ENCODE measurements around the gene TSPEAR. TPM values are rescaled to one million over a fixed set of nuclear protein-coding genes. Genes with fewer than 3 reads are reported as not detected.

The TSPEAR gene
- total RNA-seq, 1 donor = not detected

- no peak overlapping the region for H3K4me2 ChIP-seq (ENCODE audit: insufficient read depth, low read length)
- peaks cover 3% of the 10 kb centered on the region for H3K9me3 ChIP-seq (ENCODE audit: low read depth, low read length)
- DNase-seq (ENCODE audit: insufficient read length, low spot score, missing footprints) = no peak
- H3K27ac ChIP-seq (ENCODE audit: low read depth, low read length) = no peak overlapping the region
- TF ChIP-seq CTCF (IDR thresholded peaks at IDR 0.05; ENCODE audit: extremely low read depth, low read depth, low read length) = no peak
- H4K20me1 ChIP-seq (ENCODE audit: insufficient read depth, low read length) = no peaks in the 10 kb centered on the region
- peaks cover 14% of the 10 kb centered on the region for H3K27me3 ChIP-seq (ENCODE audit: insufficient read depth, low read length)
- H3K4me3 ChIP-seq (ENCODE audit: insufficient read depth, low read length) = no peak overlapping the region
- H3K36me3 ChIP-seq (ENCODE audit: insufficient read depth, low read length) = no peaks in the 10 kb centered on the region
- no peak overlapping the region for H2AFZ ChIP-seq (ENCODE audit: low read length)
- no peaks in the 10 kb centered on the region for H3K4me1 ChIP-seq (ENCODE audit: insufficient read depth, low read length)
- H3K79me2 ChIP-seq (ENCODE audit: insufficient read depth, low read length) = no peaks in the 10 kb centered on the region
These were observed 142.5 kb downstream of the TSPEAR start for GRCh38 chr21:44568667-44569556.

GRCh38 chr21:44568261-44568660 lies 143.1 kb downstream of the TSPEAR start:
- Histone ChIP-seq H3K27me3 (ENCODE audit: insufficient read depth, low read length) (peaks cover 14% of the 10 kb centered on the region), H4K20me1 (ENCODE audit: insufficient read depth, low read length) (no peaks in the 10 kb centered on the region), H3K9me3 (ENCODE audit: low read depth, low read length) (peaks cover 3% of the 10 kb centered on the region), H2AFZ (ENCODE audit: low read length) (no peak overlapping the region), H3K36me3 (ENCODE audit: insufficient read depth, low read length) (no peaks in the 10 kb centered on the region), H3K79me2 (ENCODE audit: insufficient read depth, low read length) (no peaks in the 10 kb centered on the region), H3K4me1 (ENCODE audit: insufficient read depth, low read length) (no peaks in the 10 kb centered on the region), H3K4me3 (ENCODE audit: insufficient read depth, low read length) (no peak overlapping the region), H3K27ac (ENCODE audit: low read depth, low read length) (no peak overlapping the region), H3K4me2 (ENCODE audit: insufficient read depth, low read length) (no peak overlapping the region)
- DNase-seq (ENCODE audit: insufficient read length, low spot score, missing footprints) = no peak
- no peak for TF ChIP-seq CTCF (IDR thresholded peaks at IDR 0.05; ENCODE audit: extremely low read depth, low read depth, low read length)

GRCh38 chr21:44567481-44568171 lies 143.7 kb downstream of the TSPEAR start:
- Histone ChIP-seq H3K27ac (ENCODE audit: low read depth, low read length) (no peak overlapping the region), H3K4me2 (ENCODE audit: insufficient read depth, low read length) (no peak overlapping the region), H3K36me3 (ENCODE audit: insufficient read depth, low read length) (no peaks in the 10 kb centered on the region), H4K20me1 (ENCODE audit: insufficient read depth, low read length) (no peaks in the 10 kb centered on the region), H3K4me1 (ENCODE audit: insufficient read depth, low read length) (no peaks in the 10 kb centered on the region), H2AFZ (ENCODE audit: low read length) (no peak overlapping the region), H3K4me3 (ENCODE audit: insufficient read depth, low read length) (no peak overlapping the region), H3K9me3 (ENCODE audit: low read depth, low read length) (peaks cover 3% of the 10 kb centered on the region), H3K27me3 (ENCODE audit: insufficient read depth, low read length) (peaks cover 13% of the 10 kb centered on the region), H3K79me2 (ENCODE audit: insufficient read depth, low read length) (no peaks in the 10 kb centered on the region)
- no peak for TF ChIP-seq CTCF (IDR thresholded peaks at IDR 0.05; ENCODE audit: extremely low read depth, low read depth, low read length)
- no peak for DNase-seq (ENCODE audit: insufficient read length, low spot score, missing footprints)

GRCh38 chr21:44566403-44566802 lies 145.0 kb downstream of the TSPEAR start:
- no peaks in the 10 kb centered on the region for H3K79me2 ChIP-seq (ENCODE audit: insufficient read depth, low read length)
- H3K9me3 ChIP-seq (ENCODE audit: low read depth, low read length) = peaks cover 2% of the 10 kb centered on the region
- H3K36me3 ChIP-seq (ENCODE audit: insufficient read depth, low read length) = no peaks in the 10 kb centered on the region
- H2AFZ ChIP-seq (ENCODE audit: low read length) = no peak overlapping the region
- no peak overlapping the region for H3K27ac ChIP-seq (ENCODE audit: low read depth, low read length)
- DNase-seq (ENCODE audit: insufficient read length, low spot score, missing footprints) = no peak
- H3K4me1 ChIP-seq (ENCODE audit: insufficient read depth, low read length) = no peaks in the 10 kb centered on the region
- H3K4me2 ChIP-seq (ENCODE audit: insufficient read depth, low read length) = no peak overlapping the region
- H4K20me1 ChIP-seq (ENCODE audit: insufficient read depth, low read length) = no peaks in the 10 kb centered on the region
- peaks cover 4% of the 10 kb centered on the region for H3K27me3 ChIP-seq (ENCODE audit: insufficient read depth, low read length)
- no peak overlapping the region for H3K4me3 ChIP-seq (ENCODE audit: insufficient read depth, low read length)
- no peak for TF ChIP-seq CTCF (IDR thresholded peaks at IDR 0.05; ENCODE audit: extremely low read depth, low read depth, low read length)

Data from osteoblast (primary cell).